ENCODE measurements around the gene WFDC8.
A peak's percentile ranks its signal among the peaks of the same experiment; 100 is the strongest.
"Not testable (repeated sequence)": the region's sequence is repeated elsewhere in the genome, so short reads cannot be mapped to it uniquely, and the experiment has no call there.

Gene WFDC8

GRCh38 chr20:45579184-45579583 is at the start of gene WFDC8:
TSS of gene WFDC8 (minus strand) at chr20:45579284. CDS start at chr20:45579247, 37 bp downstream.
- DNase-seq (ENCODE audit: low spot score), result no peak

- no peak for DNase-seq (ENCODE audit: low spot score)
These were observed 47.5 kb upstream of the WFDC8 start for GRCh38 chr20:45626540-45626939.

GRCh38 chr20:45621593-45621992 is 42.5 kb upstream of the WFDC8 start:
- DNase-seq (ENCODE audit: low spot score), result no peak

- no peak for DNase-seq (ENCODE audit: low spot score)
These were observed 38.5 kb upstream of the WFDC8 start for GRCh38 chr20:45617591-45617990.

- DNase-seq (ENCODE audit: low spot score), result no peak
These were observed 33.2 kb upstream of the WFDC8 start for GRCh38 chr20:45612314-45612713.

- no peak for DNase-seq (ENCODE audit: low spot score)
These were observed 32.0 kb upstream of the WFDC8 start for GRCh38 chr20:45611054-45611453.

- DNase-seq (ENCODE audit: low spot score), result no peak
These were observed 28.7 kb upstream of the WFDC8 start for GRCh38 chr20:45607810-45608209.

- DNase-seq (ENCODE audit: low spot score), result no peak
These were observed 16.2 kb upstream of the WFDC8 start for GRCh38 chr20:45595235-45595634.

- no peak for DNase-seq (ENCODE audit: low spot score)
These were observed 14.4 kb upstream of the WFDC8 start for GRCh38 chr20:45593498-45593897.

GRCh38 chr20:45592574-45593189 is 13.6 kb upstream of the WFDC8 start:
- peak; percentile 85 for DNase-seq (ENCODE audit: low spot score)

GRCh38 chr20:45589725-45590124 is 10.6 kb upstream of the WFDC8 start:
- no peak for DNase-seq (ENCODE audit: low spot score)

GRCh38 chr20:45588800-45589199 is 9.7 kb upstream of the WFDC8 start:
- DNase-seq (ENCODE audit: low spot score), result no peak

- DNase-seq (ENCODE audit: low spot score), result not testable (repeated sequence)
These were observed 6.9 kb upstream of the WFDC8 start for GRCh38 chr20:45585986-45586385.

- not testable (repeated sequence) for DNase-seq (ENCODE audit: low spot score)
These were observed 5.2 kb upstream of the WFDC8 start for GRCh38 chr20:45584294-45584693.

GRCh38 chr20:45583502-45583901 is 4.4 kb upstream of the WFDC8 start:
- no peak for DNase-seq (ENCODE audit: low spot score)

- no peak for DNase-seq (ENCODE audit: low spot score)
These were observed 2.6 kb upstream of the WFDC8 start for GRCh38 chr20:45581702-45582101.

GRCh38 chr20:45578231-45578630 is 853 bp downstream of the WFDC8 start:
- no peak for DNase-seq (ENCODE audit: low spot score)

GRCh38 chr20:45576995-45577394 is 2.1 kb downstream of the WFDC8 start:
- no peak for DNase-seq (ENCODE audit: low spot score)

- DNase-seq (ENCODE audit: low spot score), result no peak
These were observed 3.2 kb downstream of the WFDC8 start for GRCh38 chr20:45575931-45576330.

- DNase-seq (ENCODE audit: low spot score), result not testable (repeated sequence)
These were observed 9.4 kb downstream of the WFDC8 start for GRCh38 chr20:45569650-45570049.

- no peak for DNase-seq (ENCODE audit: low spot score)
These were observed 14.3 kb downstream of the WFDC8 start for GRCh38 chr20:45564760-45565276.

GRCh38 chr20:45555198-45555597 is 23.9 kb downstream of the WFDC8 start:
- no peak for DNase-seq (ENCODE audit: low spot score)

- no peak for DNase-seq (ENCODE audit: low spot score)
These were observed 26.6 kb downstream of the WFDC8 start for GRCh38 chr20:45552456-45552855.

GRCh38 chr20:45550765-45551164 is 28.3 kb downstream of the WFDC8 start:
- no peak for DNase-seq (ENCODE audit: low spot score)
